GM21381 (cell line): ENCODE data around the gene OR2J3.
A peak's percentile ranks its signal among the peaks of the same experiment; 100 is the strongest.
"Not testable (repeated sequence)": the region's sequence is repeated elsewhere in the genome, so short reads cannot be mapped to it uniquely, and the experiment has no call there.

Source experiments
- ATAC-seq: cut with Tn5 transposase; IDR thresholded peaks from one replicate; pipeline ENCODE4 v1.9.1; 2021; ENCODE audit warnings: mild to moderate bottlenecking, moderate library complexity; ENCODE audit not compliant: unreplicated experiment

Gene OR2J3

GRCh38 chr6:29107758-29108157 is at the start of gene OR2J3:
OR2J3 (plus strand) TSS chr6:29108058; CDS start chr6:29111891, 3,833 bp downstream.
- no peak for ATAC-seq

DNA sequence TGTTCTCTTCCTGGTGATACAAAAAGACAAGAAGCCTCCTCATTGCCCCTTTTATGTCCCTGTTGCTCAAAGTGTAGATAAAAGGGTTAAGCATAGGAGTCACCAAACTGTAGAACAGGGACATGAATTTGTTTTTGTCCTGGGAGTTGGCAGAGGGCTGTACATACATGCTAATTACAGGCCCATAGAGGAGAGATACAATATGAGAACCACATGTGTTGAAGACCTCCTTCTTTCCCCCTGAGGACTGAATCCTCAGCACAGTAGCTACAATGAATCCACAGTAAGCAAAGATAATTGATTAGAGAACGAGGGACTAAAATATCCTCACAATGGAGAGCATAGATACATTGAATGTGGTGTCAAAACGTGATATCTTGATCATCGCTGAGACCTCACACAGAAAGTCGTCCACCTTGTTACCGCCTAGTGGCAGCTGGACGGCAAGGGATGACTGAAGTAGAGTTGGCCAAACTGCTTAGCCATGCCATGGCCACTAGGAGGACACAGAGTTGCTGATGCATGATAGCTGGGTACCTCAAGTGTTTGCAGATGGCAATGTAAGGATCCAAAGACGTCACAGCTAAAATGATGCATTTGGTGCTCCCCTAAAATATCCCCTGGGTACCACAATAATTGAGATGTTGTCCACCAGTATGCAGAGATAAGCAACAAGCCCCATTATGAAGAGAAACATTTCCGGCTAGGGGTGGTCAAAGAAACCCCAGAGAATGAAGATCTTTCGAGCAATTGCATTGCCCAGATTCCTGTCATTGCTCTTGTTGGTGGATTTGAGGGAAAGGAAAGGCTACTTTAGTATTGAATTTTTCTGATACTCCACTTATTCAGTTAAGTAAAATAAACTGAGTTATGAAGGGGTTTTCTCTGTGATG is 35.8 kb upstream of the OR2J3 start:
- peak; percentile 51 for ATAC-seq

DNA sequence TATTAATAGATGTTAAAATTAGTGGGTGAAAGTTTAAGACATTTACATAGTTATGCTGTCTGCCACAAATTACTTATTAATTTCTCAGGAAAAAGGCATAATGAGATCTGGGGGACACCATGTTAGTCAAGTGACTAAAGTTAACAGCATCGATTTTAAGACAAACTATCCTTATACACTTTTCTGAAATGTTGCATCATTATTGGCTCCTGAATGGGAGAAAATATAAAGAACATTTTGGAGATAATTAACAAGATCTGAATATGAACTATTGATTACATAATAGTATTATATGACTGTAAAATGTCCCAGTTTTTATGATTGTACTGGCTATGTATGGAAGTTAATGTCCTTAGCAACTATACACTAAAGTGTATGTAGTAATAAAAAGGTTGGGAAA is 28.7 kb upstream of the OR2J3 start:
- no peak for ATAC-seq

DNA sequence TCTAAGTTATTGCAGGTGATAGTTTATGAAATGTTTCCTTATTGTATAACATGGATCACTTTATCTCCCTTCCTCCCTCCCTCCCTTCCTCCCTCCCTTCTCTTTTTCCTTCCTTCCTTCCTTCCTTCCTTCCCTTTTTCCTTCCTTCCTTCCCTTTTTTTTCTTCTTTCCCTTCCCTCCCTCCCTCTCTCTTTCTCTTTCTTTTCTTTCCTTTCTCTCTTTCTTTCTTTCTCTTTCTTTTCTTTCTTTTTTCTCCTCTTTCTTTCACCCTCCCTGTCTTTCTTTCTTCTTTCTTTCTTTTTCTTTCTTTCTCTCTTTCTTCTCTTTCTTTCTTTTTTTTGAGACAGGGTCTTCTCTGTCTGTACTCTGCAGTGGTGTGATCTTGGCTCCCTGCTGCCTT is 26.5 kb upstream of the OR2J3 start:
- ATAC-seq: no peak

DNA sequence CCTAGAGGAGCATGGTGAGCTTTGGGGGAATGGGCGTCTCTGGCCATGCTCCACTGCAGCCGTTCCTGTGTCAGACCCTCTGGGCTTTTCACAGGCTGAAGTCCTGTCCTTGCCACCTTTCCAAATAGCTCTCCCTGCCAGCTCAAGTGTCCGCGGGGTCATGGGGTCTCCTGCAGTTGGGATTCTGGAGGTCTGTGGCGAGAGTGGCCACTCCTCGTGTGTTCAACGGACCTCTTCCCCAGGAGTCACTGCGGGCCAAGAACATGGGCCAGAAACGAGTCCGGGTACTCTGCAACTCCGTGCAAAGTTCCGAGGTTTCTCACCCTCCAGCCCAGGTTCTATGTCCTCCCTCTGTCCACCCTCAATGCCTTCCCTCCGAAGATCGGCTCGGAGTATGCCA is 25.4 kb upstream of the OR2J3 start:
- no peak for ATAC-seq

GRCh38 chr6:29087213-29087612 is 20.6 kb upstream of the OR2J3 start, which contains the start of gene OR2B3:
OR2B3 (minus strand) TSS chr6:29087313; CDS start chr6:29087248, 65 bp downstream.
- ATAC-seq: no peak

DNA sequence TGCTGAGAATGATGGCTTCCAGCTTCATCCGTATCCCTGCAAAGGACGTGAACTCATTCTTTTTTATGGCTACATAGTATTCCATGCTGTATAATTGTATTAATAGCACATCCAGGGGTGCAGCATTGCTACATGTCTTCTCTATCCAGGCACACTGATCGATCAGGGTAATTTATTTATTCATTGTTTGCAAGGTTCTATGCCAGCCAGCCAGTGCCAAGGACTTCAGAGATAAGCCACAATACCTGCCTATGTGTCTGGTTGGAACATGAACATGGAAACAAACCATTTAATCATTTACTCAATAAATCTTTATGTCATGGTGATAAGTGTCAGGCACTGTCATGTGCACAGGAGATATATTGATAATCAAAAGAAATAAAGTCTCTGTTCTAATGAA is 14.9 kb upstream of the OR2J3 start:
- ATAC-seq: no peak

DNA sequence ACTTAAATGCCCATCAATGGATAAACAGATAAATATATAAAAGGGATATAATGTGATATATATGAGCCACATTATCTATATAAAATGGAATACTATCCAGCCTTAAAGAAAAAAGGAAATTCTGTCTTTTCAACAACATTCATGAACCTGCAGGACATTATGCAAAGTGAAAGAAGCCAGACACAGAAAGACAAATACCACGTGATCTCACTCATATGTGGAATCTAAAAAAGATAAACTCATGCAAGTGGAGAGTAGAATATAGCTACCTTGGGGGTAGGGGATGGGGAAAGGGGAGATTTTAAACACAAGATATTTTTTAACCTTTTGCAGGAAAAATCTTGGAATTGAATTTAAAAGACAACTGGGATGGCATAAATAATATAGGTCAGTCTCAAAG is 10.1 kb upstream of the OR2J3 start:
- no peak for ATAC-seq

DNA sequence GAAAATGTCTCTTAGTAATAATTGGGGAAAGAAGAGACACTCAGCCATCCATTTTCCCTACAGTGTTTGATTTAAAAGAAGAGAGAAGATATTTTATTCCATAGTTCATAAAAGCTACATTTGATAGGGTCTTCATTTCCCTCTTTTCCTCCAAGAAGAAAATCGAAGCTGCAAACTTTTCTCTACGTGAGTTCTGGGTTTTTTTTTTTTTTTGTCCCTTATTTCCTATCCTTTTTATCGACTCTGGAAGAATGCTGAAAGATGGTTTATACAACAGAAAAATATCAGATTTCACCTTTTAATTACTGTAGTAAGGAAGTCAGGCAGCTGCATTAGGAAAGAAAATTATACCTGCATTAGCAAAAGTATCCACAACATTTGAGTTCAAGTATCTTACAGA is 8.7 kb upstream of the OR2J3 start, which contains the start of gene OR2J1:
OR2J1 (plus strand) TSS at position 301 of the 400 bp plus-strand sequence. CDS start 1,453 bp downstream, outside the sequence.
- no peak for ATAC-seq

GRCh38 chr6:29112135-29112534 is 4.3 kb downstream of the OR2J3 start:
- ATAC-seq: no peak

- ATAC-seq: not testable (repeated sequence)
Observed at GRCh38 chr6:29114964-29115363, 7.1 kb downstream of the OR2J3 start.

- no peak for ATAC-seq
Observed at GRCh38 chr6:29129326-29130012, 21.6 kb downstream of the OR2J3 start.

- ATAC-seq: no peak
Observed at GRCh38 chr6:29130644-29131043, 22.8 kb downstream of the OR2J3 start.

DNA sequence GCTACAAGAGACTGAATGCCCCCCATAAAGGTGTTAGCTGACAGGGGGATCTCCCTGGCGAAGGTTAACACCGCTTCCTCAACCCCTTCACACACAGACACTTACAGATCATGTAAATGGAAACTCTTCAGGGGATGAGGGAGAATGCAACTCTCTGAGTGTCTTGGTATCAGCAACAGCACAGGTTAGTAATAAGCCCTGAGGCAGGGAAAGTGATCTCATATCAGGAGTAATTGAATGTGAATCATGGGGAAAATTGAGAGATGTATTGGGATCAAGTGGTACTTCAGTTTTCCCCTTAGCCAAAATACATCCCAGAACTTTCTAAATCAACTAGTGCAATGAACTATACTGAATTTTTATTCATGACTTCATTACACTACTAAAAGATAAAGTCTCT is 23.8 kb downstream of the OR2J3 start:
- ATAC-seq: no peak

DNA sequence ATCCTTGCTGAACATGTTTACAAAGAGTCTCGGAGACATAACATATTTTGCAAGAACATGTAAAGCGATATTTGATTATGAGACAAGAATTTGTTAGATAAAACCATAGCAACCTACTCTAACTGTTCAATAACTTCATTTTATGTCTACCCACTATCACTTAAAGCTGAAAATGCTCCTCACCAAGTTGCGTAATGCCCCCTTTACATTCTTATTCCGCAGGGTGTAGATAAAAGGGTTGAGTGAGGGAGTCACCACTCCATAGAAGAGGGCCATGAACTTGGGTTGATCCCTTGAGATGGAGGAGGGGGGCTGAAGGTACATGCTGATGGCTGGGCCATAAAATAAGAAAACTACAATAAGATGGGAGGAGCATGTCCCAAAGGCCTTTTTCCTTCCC is 29.9 kb downstream of the OR2J3 start:
- ATAC-seq: no peak

DNA sequence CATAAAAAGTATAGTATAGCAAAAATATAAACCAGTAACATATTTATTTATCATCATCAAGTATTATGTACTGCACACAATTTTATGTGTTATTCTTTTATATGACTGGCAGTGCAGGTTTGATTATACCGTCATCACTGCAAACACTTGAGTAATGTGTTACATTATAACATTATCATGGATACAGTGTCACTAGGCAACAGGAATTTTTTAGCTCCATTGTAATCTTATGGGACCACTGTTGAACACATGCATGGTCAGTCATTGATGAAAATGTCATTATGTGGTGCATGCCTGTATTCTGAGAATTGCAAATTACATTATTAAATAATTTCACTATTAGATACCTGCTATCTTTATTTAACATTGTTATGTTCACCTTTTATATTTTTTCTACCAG is 33.7 kb downstream of the OR2J3 start:
- ATAC-seq: no peak

DNA sequence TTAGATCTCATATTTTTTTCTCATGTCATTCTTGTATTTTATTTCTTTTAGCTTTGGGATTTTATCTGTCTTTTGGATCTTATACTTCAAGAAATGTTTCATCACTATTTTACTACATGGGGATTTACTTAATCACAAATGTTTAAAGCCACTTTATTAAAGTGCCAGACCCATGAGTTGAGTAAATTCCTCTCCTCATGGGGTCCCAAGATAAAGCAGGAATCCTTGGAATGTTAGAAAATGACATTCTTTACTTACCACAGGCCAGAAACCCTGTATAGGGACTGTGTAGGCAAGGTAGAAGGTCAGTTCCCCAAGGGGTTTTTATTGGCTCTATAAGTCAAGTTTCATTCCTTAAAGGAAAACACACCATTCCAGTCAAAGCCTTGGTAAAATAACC is 34.5 kb downstream of the OR2J3 start:
- ATAC-seq: no peak

GRCh38 chr6:29146179-29146578 is 38.3 kb downstream of the OR2J3 start:
- no peak for ATAC-seq

GRCh38 chr6:29147074-29147473 is 39.2 kb downstream of the OR2J3 start:
- no peak for ATAC-seq

DNA sequence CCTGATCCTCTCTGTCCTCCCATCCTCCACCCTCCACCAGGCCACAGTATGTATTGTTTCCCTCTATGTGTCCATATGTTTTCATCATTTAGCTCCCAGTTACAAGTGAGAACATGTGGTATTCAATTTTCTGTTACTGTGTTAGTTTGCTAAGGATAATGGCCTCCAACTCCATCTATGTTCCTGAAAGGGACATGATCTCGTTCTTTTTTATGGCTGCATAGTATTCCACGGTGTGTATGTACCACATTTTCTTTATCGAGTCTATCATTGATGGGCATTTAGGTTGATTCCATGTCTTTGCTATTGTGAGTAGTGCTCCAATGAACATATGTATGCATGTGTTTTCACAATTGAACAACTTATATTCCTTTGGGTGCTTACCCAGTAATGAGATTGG is 41.6 kb downstream of the OR2J3 start:
- ATAC-seq: not testable (repeated sequence)

DNA sequence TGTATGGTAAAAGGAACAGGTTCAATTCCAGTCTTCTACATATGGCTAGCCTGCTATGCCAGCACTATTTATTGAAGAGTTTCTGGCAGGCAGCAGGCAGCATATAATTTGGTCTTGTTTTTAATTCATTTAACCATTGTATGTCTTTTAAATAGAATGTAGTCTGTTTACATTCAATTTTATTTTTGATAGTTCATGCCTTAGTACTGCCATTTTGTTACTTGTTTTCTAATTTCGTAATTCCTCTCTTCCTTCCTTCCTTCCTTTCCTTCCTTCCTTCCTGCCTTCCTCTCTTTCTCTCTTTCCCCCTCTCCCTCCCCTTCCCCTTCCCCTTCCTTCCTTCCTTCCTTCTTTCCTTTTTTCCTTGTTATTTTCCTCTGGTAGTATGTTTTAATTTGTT is 45.2 kb downstream of the OR2J3 start:
- no peak for ATAC-seq

DNA sequence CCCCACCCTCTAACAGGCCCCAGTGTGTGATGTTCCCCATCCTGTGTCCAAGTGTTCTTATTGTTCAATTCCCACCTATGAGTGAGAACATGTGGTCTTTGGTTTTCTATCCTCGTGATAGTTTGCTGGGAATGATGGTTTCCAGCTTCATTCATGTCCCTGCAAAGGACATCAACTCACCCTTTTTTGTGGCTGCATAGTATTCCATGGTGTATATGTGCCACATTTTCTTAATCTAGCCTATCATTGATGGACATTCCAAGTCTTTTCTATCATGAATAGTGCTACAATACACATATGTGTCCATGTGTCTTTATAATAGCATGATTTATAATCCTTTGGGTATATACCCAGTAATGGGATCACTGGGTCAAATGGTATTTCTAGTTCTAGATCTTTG is 47.3 kb downstream of the OR2J3 start:
- not testable (repeated sequence) for ATAC-seq
